PC-3 (cell line): Measurements from ENCODE around the gene CSNK2A2. TPM values are rescaled to one million over a fixed set of nuclear protein-coding genes. Genes with fewer than 3 reads are reported as not detected.

ENCODE experiments used
- ATAC-seq: fragments of 200-7000 bp; cut with Tn5 transposase; 2 replicates; pipeline ENCODE4 v1.9.1; 2020; ENCODE audit warnings: mild to moderate bottlenecking, moderate library complexity
- BruUV-seq: library from RNA; stranded (reverse); fragments of 400-500 nt; replicated peaks from 2 replicates; lab custom pipeline; 2021; lab: Mats Ljungman, UMichigan
- CTCF ChIA-PET: fragments of 300-600 bp; sonication (Branson Sonifier 250); formaldehyde crosslinking; loops from one replicate; lab custom pipeline; 2022; ENCODE audit warnings: antibody characterized with exemption; lab: Charles Lee
- POLR2A ChIA-PET: fragments of 300-600 bp; sonication (Branson Sonifier 250); formaldehyde crosslinking; loops from one replicate; lab custom pipeline; 2022; ENCODE audit warnings: antibody characterized with exemption; ENCODE audit not compliant: unreplicated experiment; lab: Charles Lee
- DNase-seq: peaks from one replicate; pipeline ENCODE4 v3.0.0-alpha.2; 2015
- H2AFZ ChIP-seq: fragments of 300-600 bp; sonication (generic); 2 replicates; pipeline ENCODE4 v1.6.0; 2016; ENCODE audit warnings: antibody characterized with exemption, low read length
- H3F3A ChIP-seq: fragments of 300-600 bp; sonication (generic); one replicate; pipeline ENCODE4 v1.6.0; 2017; ENCODE audit warnings: antibody characterized with exemption, low read length, control low read depth, mild to moderate bottlenecking; ENCODE audit not compliant: unreplicated experiment
- H3K27ac ChIP-seq: fragments of 300-600 bp; sonication (generic); 2 replicates; pipeline ENCODE4 v1.5.1; 2016; ENCODE audit warnings: mild to moderate bottlenecking, low read length
- H3K27me3 ChIP-seq: fragments of 300-600 bp; sonication (generic); 2 replicates; pipeline ENCODE4 v1.6.1; 2016; ENCODE audit warnings: low read length, mixed read lengths
- H3K36me3 ChIP-seq: fragments of 300-600 bp; sonication (generic); 2 replicates; pipeline ENCODE4 v1.6.1; 2016; ENCODE audit warnings: low read depth, mixed run types, low read length, mixed read lengths
- H3K4me1 ChIP-seq: fragments of 300-600 bp; sonication (generic); 2 replicates; pipeline ENCODE4 v1.5.1; 2016; ENCODE audit warnings: low read length; ENCODE audit not compliant: insufficient read depth
- H3K4me2 ChIP-seq: fragments of 300-600 bp; sonication (generic); 2 replicates; pipeline ENCODE4 v1.6.0; 2016; ENCODE audit warnings: low read length
- H3K4me3 ChIP-seq: fragments of 300-600 bp; sonication (generic); 2 replicates; pipeline ENCODE4 v1.5.1; 2016; ENCODE audit warnings: mild to moderate bottlenecking, low read length, mixed read lengths
- H3K79me2 ChIP-seq: fragments of 300-600 bp; sonication (generic); 2 replicates; pipeline ENCODE4 v1.6.1; 2017; ENCODE audit warnings: low read length, mixed read lengths
- H3K9ac ChIP-seq: fragments of 300-600 bp; sonication (generic); 2 replicates; pipeline ENCODE4 v1.6.0; 2016; ENCODE audit warnings: mild to moderate bottlenecking, low read length
- H3K9me2 ChIP-seq: fragments of 300-600 bp; sonication (generic); replicated peaks from 2 replicates; pipeline ENCODE4 v1.6.1; 2016; ENCODE audit warnings: mixed run types, low read length, mixed read lengths
- H3K9me3 ChIP-seq: fragments of 300-600 bp; sonication (generic); 2 replicates; pipeline ENCODE4 v1.6.1; 2016; ENCODE audit warnings: low read length, mixed read lengths
- H4K20me1 ChIP-seq: fragments of 300-600 bp; sonication (generic); 2 replicates; pipeline ENCODE4 v1.6.1; 2016; ENCODE audit warnings: low read length, mixed read lengths
- CTCF ChIP-seq: fragments of 300-600 bp; sonication (generic); conservative IDR thresholded peaks from 2 replicates; pipeline ENCODE4 v1.5.1; 2017; ENCODE audit warnings: antibody characterized with exemption, low read depth, mild to moderate bottlenecking, low read length
- EZH2 ChIP-seq: fragments of 300-600 bp; sonication (generic); IDR thresholded peaks from one replicate; pipeline ENCODE4 v1.6.1; 2017; ENCODE audit warnings: antibody characterized with exemption, mild to moderate bottlenecking, low read length; ENCODE audit not compliant: unreplicated experiment
- EZH2phosphoT487 ChIP-seq: fragments of 300-600 bp; sonication (generic); IDR thresholded peaks from 2 replicates; pipeline ENCODE4 v1.6.1; 2018; ENCODE audit warnings: mild to moderate bottlenecking, antibody characterized with exemption, low read length, borderline replicate concordance
- intact Hi-C: fragments of 100-400 bp; cut with micrococcal nuclease; formaldehyde crosslinking; loops from 2 replicates; pipeline ENCODE4 v1.9.0; 2023
- total RNA-seq: library from RNA; depleted of rRNA; stranded (reverse); fragments of >200 nt; gene quantifications from 2 replicates; pipeline ENCODE4 v1.2.3, GENCODE V29; 2014

The CSNK2A2 gene
- total RNA-seq, 1 experiment from 2014 or later: 14.2 TPM

DNA sequence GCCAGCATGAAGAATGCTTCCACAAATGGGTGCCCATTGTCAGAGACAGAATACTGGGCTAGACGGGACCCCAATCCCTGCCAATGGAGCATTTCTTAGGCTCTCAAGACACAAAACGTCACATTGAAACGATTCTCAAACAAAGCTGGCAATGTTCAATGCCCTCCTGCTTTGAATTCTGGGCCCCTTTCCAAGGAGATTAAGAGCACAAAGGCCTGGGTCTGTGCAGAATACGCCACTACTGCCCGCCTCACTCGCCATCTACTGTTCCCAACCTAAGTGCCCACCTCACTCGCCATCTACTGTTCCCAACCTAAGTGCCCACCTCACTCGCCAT lies 78.4 kb downstream of the CSNK2A2 start:
- ChIA-PET POLR2A (no interaction called here), CTCF (no interaction called here)
- no peaks in the 10 kb centered on the region for H3K9me2 ChIP-seq
- H3K9ac ChIP-seq: no peak overlapping the region
- no peaks in the 10 kb centered on the region for H3K27me3 ChIP-seq
- H3K4me1 ChIP-seq: peaks cover 15% of the 10 kb centered on the region
- TF ChIP-seq EZH2 (no peak), CTCF (no peak), EZH2phosphoT487 (no peak)
- H3F3A ChIP-seq: no peaks in the 10 kb centered on the region
- no peak for DNase-seq
- H3K9me3 ChIP-seq: no peaks in the 10 kb centered on the region
- BruUV-seq: no TSS peak
- no peak overlapping the region for H3K4me2 ChIP-seq
- intact Hi-C loops: no loop called here
- H3K27ac ChIP-seq: no peak overlapping the region
- peaks cover 43% of the 10 kb centered on the region for H4K20me1 ChIP-seq
- ATAC-seq: no peak
- H3K79me2 ChIP-seq: peaks cover 71% of the 10 kb centered on the region
- H3K4me3 ChIP-seq: no peak overlapping the region
- H2AFZ ChIP-seq: no peak overlapping the region
- peaks cover 15% of the 10 kb centered on the region for H3K36me3 ChIP-seq

GRCh38 chr16:58118801-58119508 lies 79.0 kb downstream of the CSNK2A2 start:
- no peak overlapping the region for H3K4me3 ChIP-seq
- no peak overlapping the region for H3K9ac ChIP-seq
- H3K4me2 ChIP-seq: no peak overlapping the region
- DNase-seq (no peak), ATAC-seq (no peak)
- intact Hi-C loops: no loop called here
- TF ChIP-seq EZH2phosphoT487 (no peak), CTCF (no peak), EZH2 (no peak)
- BruUV-seq: no TSS peak
- no peak overlapping the region for H3K27ac ChIP-seq
- no peaks in the 10 kb centered on the region for H3F3A ChIP-seq
- ChIA-PET POLR2A (no interaction called here), CTCF (no interaction called here)
- H3K27me3 ChIP-seq: no peaks in the 10 kb centered on the region
- peaks cover 10% of the 10 kb centered on the region for H3K4me1 ChIP-seq
- peaks cover 16% of the 10 kb centered on the region for H3K36me3 ChIP-seq
- H3K9me2 ChIP-seq: no peaks in the 10 kb centered on the region
- no peaks in the 10 kb centered on the region for H3K9me3 ChIP-seq
- peaks cover 66% of the 10 kb centered on the region for H3K79me2 ChIP-seq
- no peak overlapping the region for H2AFZ ChIP-seq
- peaks cover 38% of the 10 kb centered on the region for H4K20me1 ChIP-seq

DNA sequence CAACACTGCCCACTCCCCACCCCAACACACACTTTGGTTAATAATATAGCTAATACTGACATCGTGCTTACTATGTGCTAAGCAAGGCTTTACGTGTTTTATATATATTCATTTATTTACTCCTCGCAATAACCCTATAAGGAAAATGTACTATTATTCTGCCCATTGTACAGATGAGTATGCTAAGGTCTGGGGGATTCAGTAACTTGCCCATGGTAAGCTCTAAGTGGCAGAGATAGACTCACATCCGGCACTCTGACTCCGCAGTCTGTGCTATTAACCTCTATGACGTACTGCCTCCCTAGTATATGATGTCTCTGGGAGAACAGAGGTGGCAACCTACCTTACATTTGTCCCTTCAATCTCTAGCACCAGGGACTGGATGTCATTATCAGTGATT lies 81.4 kb downstream of the CSNK2A2 start:
- Histone ChIP-seq H3K79me2 (peaks cover 43% of the 10 kb centered on the region), H3K36me3 (peaks cover 16% of the 10 kb centered on the region), H3K4me2 (no peak overlapping the region), H3K4me1 (peaks cover 2% of the 10 kb centered on the region), H3K4me3 (no peak overlapping the region), H3K27ac (no peak overlapping the region), H3K27me3 (no peaks in the 10 kb centered on the region), H3K9ac (no peak overlapping the region), H3K9me2 (no peaks in the 10 kb centered on the region), H4K20me1 (peaks cover 31% of the 10 kb centered on the region), H2AFZ (no peak overlapping the region), H3F3A (no peaks in the 10 kb centered on the region), H3K9me3 (no peaks in the 10 kb centered on the region)
- intact Hi-C loops: no loop called here
- ATAC-seq (no peak), DNase-seq (no peak)
- CTCF ChIA-PET: no interaction called here
- POLR2A ChIA-PET: no interaction called here
- TF ChIP-seq EZH2phosphoT487 (no peak), CTCF (no peak), EZH2 (no peak)
- BruUV-seq: no TSS peak
